Measurements from ENCODE around the gene SSUH2. TPM values are rescaled to one million over a fixed set of nuclear protein-coding genes. Genes with fewer than 3 reads are reported as not detected.
"Not testable (repeated sequence)": the region's sequence is repeated elsewhere in the genome, so short reads cannot be mapped to it uniquely, and the experiment has no call there.

Gene SSUH2, protein sequence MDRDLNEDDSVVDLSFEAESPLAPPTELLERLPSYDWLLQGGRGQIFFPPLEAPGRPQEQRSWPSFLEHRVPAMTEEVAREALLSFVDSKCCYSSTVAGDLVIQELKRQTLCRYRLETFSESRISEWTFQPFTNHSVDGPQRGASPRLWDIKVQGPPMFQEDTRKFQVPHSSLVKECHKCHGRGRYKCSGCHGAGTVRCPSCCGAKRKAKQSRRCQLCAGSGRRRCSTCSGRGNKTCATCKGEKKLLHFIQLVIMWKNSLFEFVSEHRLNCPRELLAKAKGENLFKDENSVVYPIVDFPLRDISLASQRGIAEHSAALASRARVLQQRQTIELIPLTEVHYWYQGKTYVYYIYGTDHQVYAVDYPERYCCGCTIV
- 0.57 and 0.62 TPM in 2 replicates for total RNA-seq
- long read RNA-seq, partial matches to known transcripts, result 0 of 2 reads
- long read RNA-seq, other reads (novel, unspliced or antisense), result 2 of 2 reads

GRCh38 chr3:8644748-8645390 is at the start of gene SSUH2:
SSUH2 (minus strand) TSS chr3:8644798; CDS start chr3:8644758, 40 bp downstream.
- Mint-ChIP-seq H3K4me3 (ENCODE audit: low read depth) (no peak within 1 kb of the TSS), H3K27me3 (peaks cover 64% of the 10 kb centered on the region), H3K36me3 (ENCODE audit: insufficient read depth) (peaks cover 2% of the 10 kb centered on the region), H3K9me3 (ENCODE audit: low read depth) (no peaks in the 10 kb centered on the region), H3K4me1 (ENCODE audit: low read depth) (peaks cover 23% of the 10 kb centered on the region), H3K27ac (no peak within 1 kb of the TSS)
- TF ChIP-seq, protein P1, sequence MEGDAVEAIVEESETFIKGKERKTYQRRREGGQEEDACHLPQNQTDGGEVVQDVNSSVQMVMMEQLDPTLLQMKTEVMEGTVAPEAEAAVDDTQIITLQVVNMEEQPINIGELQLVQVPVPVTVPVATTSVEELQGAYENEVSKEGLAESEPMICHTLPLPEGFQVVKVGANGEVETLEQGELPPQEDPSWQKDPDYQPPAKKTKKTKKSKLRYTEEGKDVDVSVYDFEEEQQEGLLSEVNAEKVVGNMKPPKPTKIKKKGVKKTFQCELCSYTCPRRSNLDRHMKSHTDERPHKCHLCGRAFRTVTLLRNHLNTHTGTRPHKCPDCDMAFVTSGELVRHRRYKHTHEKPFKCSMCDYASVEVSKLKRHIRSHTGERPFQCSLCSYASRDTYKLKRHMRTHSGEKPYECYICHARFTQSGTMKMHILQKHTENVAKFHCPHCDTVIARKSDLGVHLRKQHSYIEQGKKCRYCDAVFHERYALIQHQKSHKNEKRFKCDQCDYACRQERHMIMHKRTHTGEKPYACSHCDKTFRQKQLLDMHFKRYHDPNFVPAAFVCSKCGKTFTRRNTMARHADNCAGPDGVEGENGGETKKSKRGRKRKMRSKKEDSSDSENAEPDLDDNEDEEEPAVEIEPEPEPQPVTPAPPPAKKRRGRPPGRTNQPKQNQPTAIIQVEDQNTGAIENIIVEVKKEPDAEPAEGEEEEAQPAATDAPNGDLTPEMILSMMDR (IDR thresholded peaks at IDR 0.05; ENCODE audit: unreplicated experiment), result no peak
- no peak for DNase-seq (ENCODE audit: low spot score, unreplicated experiment)

DNA sequence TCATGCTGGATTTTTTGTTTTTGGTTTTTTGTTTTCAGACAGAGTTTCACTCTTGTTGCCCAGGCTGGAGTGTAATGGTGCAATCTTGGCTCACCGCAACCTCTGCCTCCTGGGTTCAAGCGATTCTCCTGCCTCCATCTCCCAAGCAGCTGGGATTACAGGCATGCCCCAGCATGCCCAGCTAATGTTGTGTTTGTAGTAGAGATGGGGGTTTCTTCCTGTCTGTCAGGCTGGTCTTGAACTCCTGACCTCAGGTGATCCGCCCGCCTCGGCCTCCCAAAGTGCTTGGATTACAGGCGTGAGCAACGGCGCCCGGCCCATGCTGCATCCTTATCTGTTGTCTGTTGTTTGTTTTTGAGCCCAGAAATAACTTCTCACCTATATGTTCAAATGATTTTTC is 46.7 kb upstream of the SSUH2 start:
- not testable (repeated sequence) for H3K9me3 Mint-ChIP-seq (ENCODE audit: low read depth); H3K4me3 Mint-ChIP-seq (ENCODE audit: low read depth); H3K4me1 Mint-ChIP-seq (ENCODE audit: low read depth); H3K27me3 Mint-ChIP-seq; H3K27ac Mint-ChIP-seq; DNase-seq (ENCODE audit: low spot score, unreplicated experiment); H3K36me3 Mint-ChIP-seq (ENCODE audit: insufficient read depth)

- H3K27ac Mint-ChIP-seq; H3K9me3 Mint-ChIP-seq (ENCODE audit: low read depth); DNase-seq (ENCODE audit: low spot score, unreplicated experiment); H3K4me1 Mint-ChIP-seq (ENCODE audit: low read depth); H3K36me3 Mint-ChIP-seq (ENCODE audit: insufficient read depth); H3K4me3 Mint-ChIP-seq (ENCODE audit: low read depth): not testable (repeated sequence)
- H3K27me3 Mint-ChIP-seq, result peaks cover 12% of the 10 kb centered on the region
Observed at GRCh38 chr3:8684992-8685391, 40.4 kb upstream of the SSUH2 start.

DNA sequence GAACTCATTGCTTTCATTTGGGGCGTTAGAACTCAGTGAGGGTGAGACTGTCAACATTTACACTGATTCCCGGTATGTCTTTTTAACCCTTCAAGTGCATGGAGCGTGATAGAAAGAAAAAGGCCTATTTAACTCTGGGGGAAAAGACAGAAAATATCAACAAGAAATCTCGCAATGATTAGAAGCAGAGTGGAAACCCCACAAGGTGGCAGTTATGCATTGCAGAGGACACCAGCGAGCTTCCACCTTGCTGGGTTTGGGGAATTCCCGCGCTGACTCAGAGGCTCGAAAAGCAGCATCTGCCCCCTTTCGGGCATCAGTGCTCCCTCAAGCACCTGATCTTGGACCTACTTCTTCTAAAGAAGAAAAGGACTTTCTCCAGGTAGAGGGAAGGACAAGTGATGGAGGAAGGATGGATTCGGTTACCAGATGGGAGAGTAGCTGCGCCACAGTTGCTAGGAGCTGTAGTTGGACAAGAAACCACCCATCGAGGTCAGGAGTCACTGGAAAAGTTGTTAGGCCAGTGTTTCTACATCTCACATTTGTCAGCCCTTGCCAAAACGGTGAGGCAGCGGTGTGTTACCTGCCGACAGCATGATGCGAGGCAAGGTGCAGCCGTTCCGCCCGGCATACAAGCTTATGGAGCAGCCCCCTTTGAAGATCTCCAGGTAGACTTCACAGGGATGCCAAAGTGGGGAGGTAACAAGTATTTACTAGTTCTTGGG is 38.4 kb upstream of the SSUH2 start:
- H3K4me3 Mint-ChIP-seq (ENCODE audit: low read depth); H3K27ac Mint-ChIP-seq; H3K9me3 Mint-ChIP-seq (ENCODE audit: low read depth); DNase-seq (ENCODE audit: low spot score, unreplicated experiment); H3K36me3 Mint-ChIP-seq (ENCODE audit: insufficient read depth); H3K4me1 Mint-ChIP-seq (ENCODE audit: low read depth): not testable (repeated sequence)
- peaks cover 14% of the 10 kb centered on the region for H3K27me3 Mint-ChIP-seq

- not testable (repeated sequence) for DNase-seq (ENCODE audit: low spot score, unreplicated experiment); H3K36me3 Mint-ChIP-seq (ENCODE audit: insufficient read depth); H3K9me3 Mint-ChIP-seq (ENCODE audit: low read depth); H3K4me3 Mint-ChIP-seq (ENCODE audit: low read depth); H3K4me1 Mint-ChIP-seq (ENCODE audit: low read depth); H3K27ac Mint-ChIP-seq
- peaks cover 14% of the 10 kb centered on the region for H3K27me3 Mint-ChIP-seq
Observed at GRCh38 chr3:8681881-8682538, 37.4 kb upstream of the SSUH2 start.

- TF ChIP-seq, protein P1 (IDR thresholded peaks at IDR 0.05; ENCODE audit: unreplicated experiment), result no peak
- H3K36me3 Mint-ChIP-seq (ENCODE audit: insufficient read depth), result no peaks in the 10 kb centered on the region
- no peaks in the 10 kb centered on the region for H3K9me3 Mint-ChIP-seq (ENCODE audit: low read depth)
- no peak overlapping the region for H3K4me3 Mint-ChIP-seq (ENCODE audit: low read depth)
- peaks cover 14% of the 10 kb centered on the region for H3K27me3 Mint-ChIP-seq
- DNase-seq (ENCODE audit: low spot score, unreplicated experiment), result no peak
- no peak overlapping the region for H3K27ac Mint-ChIP-seq
- peaks cover 7% of the 10 kb centered on the region for H3K4me1 Mint-ChIP-seq (ENCODE audit: low read depth)
Observed at GRCh38 chr3:8681349-8681748, 36.8 kb upstream of the SSUH2 start.

GRCh38 chr3:8679817-8680553 is 35.4 kb upstream of the SSUH2 start:
- not testable (repeated sequence) for H3K4me3 Mint-ChIP-seq (ENCODE audit: low read depth); H3K9me3 Mint-ChIP-seq (ENCODE audit: low read depth); DNase-seq (ENCODE audit: low spot score, unreplicated experiment); H3K4me1 Mint-ChIP-seq (ENCODE audit: low read depth); H3K27ac Mint-ChIP-seq; H3K36me3 Mint-ChIP-seq (ENCODE audit: insufficient read depth)
- H3K27me3 Mint-ChIP-seq, result peaks cover 21% of the 10 kb centered on the region

Measured in progenitor cell of endocrine pancreas (in vitro differentiated cells).